Fibroblast of peridontal ligament (primary cell): ENCODE measurements around the gene CD58.

Experiments used
- DNase-seq: peaks from one replicate; pipeline ENCODE4 v3.0.0-alpha.2; 2010; ENCODE audit errors: extremely low read depth

Gene CD58

DNA sequence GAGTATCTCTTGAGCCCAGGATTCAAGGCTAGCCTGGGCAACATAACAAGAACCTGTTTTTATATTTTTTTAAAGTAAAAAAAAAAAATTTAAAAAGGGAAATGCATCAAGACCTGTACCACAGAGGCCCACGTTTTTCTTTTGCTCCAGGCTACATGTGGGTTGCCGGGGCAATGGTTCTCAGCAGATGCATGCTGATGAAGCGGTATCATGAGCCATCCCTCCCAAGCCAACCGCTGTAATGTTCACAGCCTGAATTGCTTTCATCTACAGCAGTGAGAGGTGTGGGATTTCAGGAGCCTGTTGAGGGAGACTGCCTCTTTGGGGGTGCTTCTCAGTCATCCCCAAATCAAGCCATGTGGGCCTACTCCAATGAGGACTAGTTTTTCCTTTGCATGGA lies 60.5 kb downstream of the CD58 start:
- no peak for DNase-seq

GRCh38 chr1:116508984-116509980 lies 61.5 kb downstream of the CD58 start:
- peak; percentile 90 for DNase-seq

GRCh38 chr1:116508085-116508983 lies 62.5 kb downstream of the CD58 start:
- no peak for DNase-seq

- no peak for DNase-seq
Observed at GRCh38 chr1:116507631-116508030, 63.2 kb downstream of the CD58 start.

DNA sequence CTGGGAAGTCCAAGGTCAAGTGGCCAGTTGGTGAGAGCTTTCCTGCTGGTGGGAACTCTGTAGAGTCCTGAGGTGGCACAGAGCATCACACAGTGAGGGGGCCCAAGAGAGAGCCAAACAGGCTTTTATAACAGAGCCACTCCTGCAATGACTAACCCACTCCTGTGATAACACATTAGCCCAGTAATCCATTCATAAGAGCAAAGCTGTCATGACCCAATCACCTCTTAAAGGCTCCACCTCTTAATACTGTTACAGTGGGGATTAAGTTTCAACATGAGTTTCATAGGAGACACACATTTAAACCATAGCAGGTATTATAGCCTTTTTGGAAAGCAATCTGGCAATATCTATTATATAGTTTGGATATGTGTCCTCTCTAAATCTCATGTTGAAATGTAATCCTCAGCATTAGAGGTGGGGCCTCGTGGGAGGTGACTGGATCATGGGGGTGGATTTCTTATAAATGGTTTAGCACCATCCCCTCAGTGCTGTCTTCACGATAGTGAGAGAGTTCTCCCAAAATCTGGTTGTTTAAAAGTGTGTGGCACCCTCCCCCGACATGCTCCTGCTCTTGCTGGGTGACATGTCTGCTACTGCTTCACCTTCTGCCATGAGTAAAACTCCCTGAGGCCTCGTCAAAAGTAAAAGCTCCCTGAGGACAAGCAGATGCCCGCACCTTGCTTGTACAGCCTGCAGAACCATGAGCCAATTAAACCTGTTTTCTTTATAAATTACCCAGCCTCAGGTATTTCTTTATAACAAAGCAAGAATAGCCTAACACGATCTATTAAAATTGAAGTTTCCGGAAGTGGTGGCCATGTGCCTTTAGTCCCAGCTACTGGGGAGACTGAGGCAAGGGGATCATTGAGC lies 64.5 kb downstream of the CD58 start:
- no peak for DNase-seq

- peak; percentile 65 for DNase-seq
Observed at GRCh38 chr1:116504308-116505156, 66.3 kb downstream of the CD58 start.

- no peak for DNase-seq
Observed at GRCh38 chr1:116503546-116504307, 67.1 kb downstream of the CD58 start.

DNA sequence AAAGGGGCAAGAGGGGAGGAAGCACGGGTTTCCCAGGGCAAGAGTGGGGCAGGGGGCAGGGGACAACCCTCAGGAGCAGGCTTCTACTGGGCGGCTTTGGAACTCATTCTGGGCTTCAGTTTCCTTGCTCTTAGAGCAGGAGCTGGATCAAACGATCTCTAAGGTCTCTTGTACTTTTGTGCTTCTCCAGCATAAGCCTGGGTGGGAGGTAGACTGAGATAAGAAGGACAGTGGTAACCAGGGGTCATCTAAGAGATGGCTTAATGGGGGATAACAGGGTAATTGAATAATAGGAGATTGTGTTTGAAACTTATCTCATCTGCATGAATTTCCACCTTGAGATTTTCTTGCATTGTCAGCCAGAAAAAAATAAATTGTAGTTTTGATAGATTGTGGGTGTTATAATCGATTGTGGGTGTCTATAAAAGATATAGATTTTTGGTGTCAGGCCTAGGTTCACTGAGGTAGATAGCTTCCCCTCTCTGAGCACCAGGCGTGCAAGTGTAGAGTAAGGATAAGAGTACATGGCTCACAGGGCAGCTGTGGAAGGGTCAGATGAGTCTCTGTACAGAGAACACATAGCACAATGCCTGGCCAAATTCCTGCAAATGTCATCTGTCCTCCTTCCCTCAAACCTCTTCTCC lies 68.0 kb downstream of the CD58 start:
- DNase-seq, result no peak

DNA sequence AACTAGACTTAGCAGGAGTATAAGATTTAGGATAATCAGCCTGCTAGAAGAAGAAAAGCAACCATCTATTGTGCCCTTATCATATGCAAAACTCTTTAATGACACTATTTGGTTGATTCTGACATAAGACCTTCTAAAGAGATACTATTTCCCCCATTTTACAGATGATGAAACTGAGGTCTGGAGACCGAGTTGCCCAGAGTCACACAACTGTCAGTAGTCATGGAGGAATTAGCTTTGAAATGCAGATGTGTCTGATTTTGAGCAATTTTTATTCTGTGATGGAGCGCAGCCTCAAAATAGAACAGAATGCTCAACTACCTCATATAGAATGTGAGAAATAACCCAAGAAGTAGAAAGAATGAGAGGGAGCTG lies 69.0 kb downstream of the CD58 start:
- DNase-seq, result no peak

GRCh38 chr1:116501125-116501869 lies 69.5 kb downstream of the CD58 start:
- DNase-seq, result no peak

- DNase-seq, result peak; percentile 79
Observed at GRCh38 chr1:116498789-116499628, 71.8 kb downstream of the CD58 start.

GRCh38 chr1:116497656-116498055 lies 73.2 kb downstream of the CD58 start:
- no peak for DNase-seq

GRCh38 chr1:116496898-116497297 lies 73.9 kb downstream of the CD58 start:
- DNase-seq, result no peak

- DNase-seq, result peak; percentile 71
Observed at GRCh38 chr1:116496380-116496779, 74.4 kb downstream of the CD58 start.

- DNase-seq, result no peak
Observed at GRCh38 chr1:116495535-116495934, 75.3 kb downstream of the CD58 start.

- DNase-seq, result no peak
Observed at GRCh38 chr1:116494745-116495144, 76.1 kb downstream of the CD58 start.

- DNase-seq, result no peak
Observed at GRCh38 chr1:116494353-116494692, 76.5 kb downstream of the CD58 start.
